ENCODE measurements around the gene MED13L.

DNA sequence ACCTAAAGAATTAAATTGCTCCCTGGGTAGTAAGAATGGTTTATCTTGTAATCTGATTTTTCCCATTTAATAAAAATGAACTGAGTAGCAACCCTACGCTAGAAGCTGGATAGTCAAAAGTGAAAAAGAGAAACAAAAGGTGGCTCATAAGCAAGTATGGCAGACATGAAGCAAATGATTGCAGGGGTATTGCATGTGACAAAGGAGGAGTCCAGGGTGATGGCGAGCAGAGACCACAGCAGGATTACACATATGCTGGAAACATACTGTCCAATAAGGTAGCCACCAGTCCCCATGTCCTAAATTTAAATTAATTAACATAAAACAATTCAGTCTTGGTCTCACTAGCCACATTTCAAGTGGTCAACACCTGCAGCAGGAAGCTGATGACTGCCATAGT, 283.8 kb downstream of the MED13L start:
- no peak for TF ChIP-seq SUZ12 (IDR thresholded peaks at IDR 0.05)
- no peak for TF ChIP-seq BHLHE40 (IDR thresholded peaks at IDR 0.05; ENCODE audit: borderline replicate concordance)
- no peak for TF ChIP-seq SP1 (IDR thresholded peaks at IDR 0.05)

Data from HEK293T (cell line).